ENCODE data around the gene PDILT. TPM values are rescaled to one million over a fixed set of nuclear protein-coding genes. Genes with fewer than 3 reads are reported as not detected.

The PDILT gene
- total and polyA plus RNA-seq, 11 donors: not detected

- DNase-seq (no peak), ATAC-seq (no peak)
- 56 to 64% (median 59%) methylated on average over 12 of the region's 12 CpGs for WGBS, 4 donors
- no peaks in the 10 kb centered on the region for H3K4me1 ChIP-seq
- H3K27me3 ChIP-seq: peaks cover 0 to 39% (median 13%) of the 10 kb centered on the region in 9 donors
- intact Hi-C loops (cut with DNase I): no loop called here
- no peaks in the 10 kb centered on the region for H3K9me3 ChIP-seq
- H3K27ac ChIP-seq: no peak overlapping the region
- no peaks in the 10 kb centered on the region for H3K36me3 ChIP-seq
- TF ChIP-seq CTCF (IDR thresholded peaks at IDR 0.05) (no peak), POLR2A (IDR thresholded peaks at IDR 0.05) (no peak)
- no peak overlapping the region for H3K4me3 ChIP-seq
Measured at GRCh38 chr16:20347666-20348364, 56.7 kb downstream of the PDILT start.

GRCh38 chr16:20344611-20345010 is 59.9 kb downstream of the PDILT start:
- H3K4me3 ChIP-seq: no peak overlapping the region
- no peaks in the 10 kb centered on the region for H3K9me3 ChIP-seq
- H3K36me3 ChIP-seq: no peaks in the 10 kb centered on the region
- intact Hi-C loops (cut with DNase I): no loop called here
- H3K27ac ChIP-seq: no peak overlapping the region
- DNase-seq (no peak), ATAC-seq (no peak)
- 67 to 77% (median 76%) methylated on average over 5 of the region's 5 CpGs for WGBS, 4 donors
- H3K4me1 ChIP-seq: no peaks in the 10 kb centered on the region
- peaks cover 0 to 29% (median 13%) of the 10 kb centered on the region in 9 donors for H3K27me3 ChIP-seq
- TF ChIP-seq POLR2A (IDR thresholded peaks at IDR 0.05): no peak
- no peak for TF ChIP-seq CTCF (IDR thresholded peaks at IDR 0.05)

- TF ChIP-seq POLR2A (IDR thresholded peaks at IDR 0.05) (no peak), CTCF (IDR thresholded peaks at IDR 0.05) (no peak)
- Histone ChIP-seq H3K27ac (no peak overlapping the region), H3K36me3 (no peaks in the 10 kb centered on the region), H3K27me3 (peaks cover 0 to 16% (median 0%) of the 10 kb centered on the region in 9 donors), H3K9me3 (no peaks in the 10 kb centered on the region), H3K4me1 (no peaks in the 10 kb centered on the region), H3K4me3 (no peak overlapping the region)
- DNase-seq (no peak), ATAC-seq (no peak)
- 85 to 87% (median 87%) methylated on average over 3 of the region's 3 CpGs for WGBS, 4 donors
- intact Hi-C loops (cut with DNase I): no loop called here
Measured at GRCh38 chr16:20339744-20340143, 64.8 kb downstream of the PDILT start.

GRCh38 chr16:20336955-20337354 is 67.6 kb downstream of the PDILT start:
- WGBS, 4 donors: 34 to 44% (median 41%) methylated on average over 2 of the region's 2 CpGs
- H3K36me3 ChIP-seq: no peaks in the 10 kb centered on the region
- H3K27ac ChIP-seq: no peak overlapping the region
- peaks cover 0 to 27% (median 0%) of the 10 kb centered on the region in 9 donors for H3K27me3 ChIP-seq
- intact Hi-C loops (cut with DNase I): no loop called here
- ATAC-seq (no peak), DNase-seq (no peak)
- TF ChIP-seq CTCF (IDR thresholded peaks at IDR 0.05) (no peak), POLR2A (IDR thresholded peaks at IDR 0.05) (no peak)
- H3K9me3 ChIP-seq: no peaks in the 10 kb centered on the region
- H3K4me1 ChIP-seq: no peaks in the 10 kb centered on the region
- no peak overlapping the region for H3K4me3 ChIP-seq
